Measurements from ENCODE around the gene OR6N1. TPM values are rescaled to one million over a fixed set of nuclear protein-coding genes. Genes with fewer than 3 reads are reported as not detected.

The OR6N1 gene, protein sequence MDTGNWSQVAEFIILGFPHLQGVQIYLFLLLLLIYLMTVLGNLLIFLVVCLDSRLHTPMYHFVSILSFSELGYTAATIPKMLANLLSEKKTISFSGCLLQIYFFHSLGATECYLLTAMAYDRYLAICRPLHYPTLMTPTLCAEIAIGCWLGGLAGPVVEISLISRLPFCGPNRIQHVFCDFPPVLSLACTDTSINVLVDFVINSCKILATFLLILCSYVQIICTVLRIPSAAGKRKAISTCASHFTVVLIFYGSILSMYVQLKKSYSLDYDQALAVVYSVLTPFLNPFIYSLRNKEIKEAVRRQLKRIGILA
- not detected in 2 replicates for polyA plus RNA-seq

DNA sequence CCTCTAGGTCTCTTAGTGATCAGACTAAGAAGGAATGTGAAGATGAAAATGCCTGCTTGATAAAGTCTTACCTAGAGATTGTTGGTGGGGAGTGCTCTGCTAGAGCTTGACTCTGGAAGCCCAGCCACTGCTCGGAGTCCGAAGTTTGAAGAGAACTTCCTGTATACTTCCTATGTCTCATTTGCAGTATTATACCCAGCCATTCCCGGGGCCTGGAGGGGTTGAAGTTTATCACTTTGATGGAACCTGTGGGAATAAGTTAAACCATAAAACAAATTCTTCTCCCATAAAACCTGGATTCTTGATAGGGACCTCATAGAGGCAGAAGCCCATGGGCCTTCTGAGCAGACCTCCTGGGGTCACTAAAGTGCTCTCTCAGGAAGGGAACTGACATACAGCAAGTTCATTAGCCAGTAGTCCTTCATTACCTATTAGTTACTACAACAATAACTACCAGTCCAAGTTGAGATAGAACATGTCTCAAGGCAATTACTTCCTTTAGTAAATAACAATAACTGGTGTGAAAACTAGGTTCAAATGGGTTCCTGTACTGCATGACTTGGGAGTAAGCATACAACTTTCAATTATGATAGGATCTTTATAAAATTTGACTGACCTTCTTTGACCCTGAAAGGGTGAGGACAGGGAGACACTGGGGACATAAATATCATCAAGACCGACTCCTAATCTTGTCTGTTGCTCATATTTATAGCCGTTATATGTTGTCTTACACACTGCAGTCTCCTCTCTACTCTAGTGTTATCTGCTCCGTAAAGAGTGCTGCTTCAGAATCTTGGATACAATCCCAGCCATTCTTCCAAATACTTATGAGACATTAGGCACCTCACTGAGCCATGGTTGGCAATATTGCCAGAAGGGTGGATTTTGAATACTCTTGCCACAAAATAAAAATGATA lies at the start of gene OR6N1:
OR6N1 (minus strand) TSS at position 246 of the 917 bp plus-strand sequence. CDS start 5,513 bp downstream, outside the sequence.

DNA sequence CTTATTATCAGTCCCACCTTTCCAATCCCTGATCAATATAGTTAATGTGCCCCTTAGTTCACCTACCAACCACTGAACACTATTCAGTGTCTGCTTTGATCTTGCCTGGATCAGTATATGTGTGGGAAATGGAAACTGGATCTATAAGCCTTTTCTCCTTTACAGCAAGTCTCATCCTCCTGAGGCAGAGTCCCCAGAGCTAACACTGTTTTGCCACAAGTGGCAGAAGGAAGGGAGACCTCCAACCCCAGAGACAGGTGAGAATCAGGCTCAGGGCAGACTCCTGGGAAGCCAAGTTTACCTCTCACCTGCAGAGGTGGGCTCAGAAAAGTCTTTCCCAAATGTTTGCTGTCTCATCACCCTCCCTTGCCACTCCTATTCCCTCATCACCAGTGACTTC lies 9.1 kb upstream of the OR6N1 start, which contains the start of gene OR6N2:
OR6N2 (minus strand) TSS at position 101 of the 400 bp plus-strand sequence. CDS start 3,569 bp downstream, outside the sequence.

DNA sequence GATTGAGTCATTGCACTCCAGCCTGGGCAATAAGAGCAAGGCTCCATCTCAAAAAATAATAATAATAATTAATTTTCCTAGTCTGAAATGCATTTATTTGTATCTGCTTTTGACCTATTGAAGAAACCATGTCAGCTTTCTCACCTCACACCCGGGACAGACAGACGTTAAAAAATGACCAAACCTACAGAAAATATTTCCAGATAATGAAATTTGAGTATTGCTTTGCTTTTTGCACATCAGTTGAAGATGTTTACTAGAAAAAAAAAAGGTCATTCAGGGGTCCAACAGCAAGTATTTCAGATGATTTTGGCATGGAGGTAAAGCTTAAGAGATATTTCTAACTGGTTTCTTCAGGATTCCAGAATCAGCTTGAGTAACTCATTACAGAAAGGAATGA lies 17.6 kb downstream of the OR6N1 start, which contains the start of gene OR6K6:
OR6K6 (plus strand) TSS at position 301 of the 400 bp plus-strand sequence. CDS start 168 bp downstream, outside the sequence.

DNA sequence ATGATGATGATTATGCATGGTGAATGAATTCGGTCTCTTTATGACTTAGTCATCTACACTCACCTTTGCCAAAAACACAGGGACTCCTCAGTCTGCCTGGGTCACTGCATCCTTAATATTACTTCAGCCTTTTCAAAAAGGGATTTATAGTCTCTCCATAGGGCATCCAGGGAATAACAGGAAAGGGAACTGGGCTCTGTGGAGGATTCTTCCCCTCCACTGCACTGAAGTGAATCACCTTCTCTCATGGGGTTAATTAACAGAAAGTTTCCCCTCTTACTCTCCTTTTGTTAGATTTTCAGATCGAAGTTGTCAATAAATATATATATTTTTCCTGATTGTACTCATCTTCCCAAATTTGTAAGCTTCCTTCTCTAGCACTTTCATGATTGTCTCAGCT lies 51.4 kb downstream of the OR6N1 start, which contains the start of gene OR6K3:
OR6K3 (minus strand) TSS at position 101 of the 400 bp plus-strand sequence. CDS start 2,605 bp downstream, outside the sequence.

Other genes with a start within 250 kb of the OR6N1 start
- gene OR6Y1, start 217.8 kb downstream of the OR6N1 start, polyA plus RNA-seq, result not detected in 2 replicates
- not detected in 2 replicates for gene OR6P1, start 201.6 kb downstream of the OR6N1 start, polyA plus RNA-seq
- gene OR10X1, start 192.3 kb downstream of the OR6N1 start, polyA plus RNA-seq, result not detected in 2 replicates
- gene OR10Z1, start 166.9 kb downstream of the OR6N1 start, polyA plus RNA-seq, result not detected in 2 replicates
- not detected in 2 replicates for gene SPTA1, start 85.5 kb downstream of the OR6N1 start, polyA plus RNA-seq
- not detected in 2 replicates for gene OR6K2, start 71.5 kb downstream of the OR6N1 start, polyA plus RNA-seq
- not detected in 2 replicates for gene OR6K3, start 51.5 kb downstream of the OR6N1 start, polyA plus RNA-seq
- not detected in 2 replicates for gene OR6K6, start 17.5 kb downstream of the OR6N1 start, polyA plus RNA-seq
- gene OR6N2, start 9.0 kb upstream of the OR6N1 start, polyA plus RNA-seq, result not detected in 2 replicates
- gene MNDA, start 59.2 kb upstream of the OR6N1 start, polyA plus RNA-seq, result 0.41 TPM in 1 of 2 replicates, not detected in the other
- gene PYHIN1, start 159.4 kb upstream of the OR6N1 start, polyA plus RNA-seq, result not detected in 2 replicates
- gene IFI16, start 237.7 kb upstream of the OR6N1 start, polyA plus RNA-seq, result 5.0 and 10.5 TPM in 2 replicates